GM13977 (cell line): ENCODE measurements around the gene ZFP3.
"Not testable (repeated sequence)": the region's sequence is repeated elsewhere in the genome, so short reads cannot be mapped to it uniquely, and the experiment has no call there.

Source experiments
- DNase-seq: peaks from one replicate; pipeline ENCODE4 v3.0.0; 2012; ENCODE audit warnings: low spot score
- in situ Hi-C: fragments of 300-500 bp; cut with MboI; formaldehyde crosslinking; loops from one replicate; pipeline ENCODE4 v1.12.0; 2022; ENCODE audit warnings: low sequenced_read_pairs, low pct_unique_long_range_greater_than_20kb, mixed read lengths, inconsistent platforms; ENCODE audit not compliant: unreplicated experiment
- TF ChIP-seq, protein P1 (sequence below): IDR thresholded peaks from 2 replicates; pipeline ENCODE4 v1.5.1; 2012; ENCODE audit warnings: mild to moderate bottlenecking, control low read depth; ENCODE audit not compliant: insufficient read depth; ENCODE audit errors: extremely low read depth, missing control alignments

Gene ZFP3

DNA sequence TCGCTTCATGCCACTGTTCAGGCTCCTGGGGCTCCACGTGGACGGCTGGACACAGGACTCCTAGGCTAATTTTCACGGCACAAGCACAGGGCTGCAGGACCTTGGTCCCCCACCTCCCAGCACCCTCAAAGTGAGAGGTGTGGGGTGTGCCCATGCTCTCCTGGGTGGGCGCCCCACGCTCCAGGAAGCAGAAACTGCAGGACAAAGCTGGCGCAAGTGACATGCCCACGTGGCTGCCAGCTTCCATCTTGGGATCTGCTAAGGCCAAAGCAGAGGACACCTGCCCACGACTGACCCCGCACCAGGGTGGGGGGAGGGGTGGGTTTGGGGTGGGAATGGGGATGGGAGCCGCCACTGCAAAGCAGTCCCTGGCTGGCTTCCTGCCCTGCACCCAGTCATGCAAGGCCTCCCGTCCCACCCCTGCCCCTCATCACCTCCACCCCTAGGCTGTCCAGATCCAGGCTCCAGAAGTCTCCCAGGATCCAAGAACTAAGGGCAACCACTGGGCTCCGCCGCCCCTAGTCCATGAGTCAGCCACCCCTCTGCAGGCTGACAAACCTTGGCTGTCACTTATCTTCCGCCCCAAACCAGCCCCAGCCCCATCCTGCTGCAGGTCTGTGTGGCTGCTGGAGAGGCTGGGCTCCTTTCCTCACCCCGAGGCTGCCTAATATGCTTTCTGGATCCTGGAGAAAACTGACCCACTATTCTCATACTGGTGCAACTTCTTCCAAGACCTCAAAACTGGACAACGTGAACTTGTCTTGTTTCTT lies 48.6 kb downstream of the ZFP3 start:
- TF ChIP-seq, protein P1, sequence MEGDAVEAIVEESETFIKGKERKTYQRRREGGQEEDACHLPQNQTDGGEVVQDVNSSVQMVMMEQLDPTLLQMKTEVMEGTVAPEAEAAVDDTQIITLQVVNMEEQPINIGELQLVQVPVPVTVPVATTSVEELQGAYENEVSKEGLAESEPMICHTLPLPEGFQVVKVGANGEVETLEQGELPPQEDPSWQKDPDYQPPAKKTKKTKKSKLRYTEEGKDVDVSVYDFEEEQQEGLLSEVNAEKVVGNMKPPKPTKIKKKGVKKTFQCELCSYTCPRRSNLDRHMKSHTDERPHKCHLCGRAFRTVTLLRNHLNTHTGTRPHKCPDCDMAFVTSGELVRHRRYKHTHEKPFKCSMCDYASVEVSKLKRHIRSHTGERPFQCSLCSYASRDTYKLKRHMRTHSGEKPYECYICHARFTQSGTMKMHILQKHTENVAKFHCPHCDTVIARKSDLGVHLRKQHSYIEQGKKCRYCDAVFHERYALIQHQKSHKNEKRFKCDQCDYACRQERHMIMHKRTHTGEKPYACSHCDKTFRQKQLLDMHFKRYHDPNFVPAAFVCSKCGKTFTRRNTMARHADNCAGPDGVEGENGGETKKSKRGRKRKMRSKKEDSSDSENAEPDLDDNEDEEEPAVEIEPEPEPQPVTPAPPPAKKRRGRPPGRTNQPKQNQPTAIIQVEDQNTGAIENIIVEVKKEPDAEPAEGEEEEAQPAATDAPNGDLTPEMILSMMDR = no peak
- no peak for DNase-seq
- in situ Hi-C loops = no loop called here

DNA sequence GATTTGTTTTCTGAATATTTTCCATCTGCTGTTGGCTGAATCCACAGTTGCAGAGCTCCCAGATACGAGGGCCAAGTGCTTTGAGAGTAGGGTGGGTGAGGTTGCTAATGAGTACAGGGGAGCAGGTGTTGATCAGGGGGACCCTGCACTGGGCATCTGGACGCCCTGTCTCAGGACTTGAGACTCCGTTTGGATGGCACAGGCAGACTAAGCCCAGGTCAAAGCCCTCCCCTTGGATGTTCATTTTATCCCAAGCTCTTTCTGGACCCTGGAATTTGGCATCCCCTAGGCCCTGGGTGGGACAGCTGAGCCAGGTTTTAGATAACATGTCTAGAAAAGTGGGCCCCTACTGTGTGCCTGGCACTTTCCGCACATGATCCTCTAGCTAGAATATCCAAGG lies 49.6 kb downstream of the ZFP3 start:
- no peak for DNase-seq
- TF ChIP-seq, protein P1 = no peak
- in situ Hi-C loops = no loop called here

DNA sequence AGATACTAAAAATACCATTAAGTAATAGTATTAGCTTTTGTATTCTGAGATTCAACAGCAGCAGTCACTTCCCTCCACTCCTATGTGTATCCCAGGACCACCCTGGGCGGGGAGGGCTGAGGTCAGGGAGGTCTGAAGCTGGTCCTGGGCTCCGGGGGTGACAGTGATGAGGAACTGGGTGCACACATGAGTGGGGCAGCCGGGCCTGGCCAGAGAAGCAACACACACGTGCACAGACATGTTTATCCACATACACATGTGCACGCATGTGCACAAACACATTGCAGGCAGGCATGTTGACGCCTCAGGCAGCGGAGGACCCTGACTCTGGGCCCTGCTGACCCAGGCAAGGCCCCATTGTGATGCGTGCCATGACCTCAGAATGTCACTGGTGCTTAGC lies 50.1 kb downstream of the ZFP3 start:
- DNase-seq, in situ Hi-C loops: not testable (repeated sequence)

DNA sequence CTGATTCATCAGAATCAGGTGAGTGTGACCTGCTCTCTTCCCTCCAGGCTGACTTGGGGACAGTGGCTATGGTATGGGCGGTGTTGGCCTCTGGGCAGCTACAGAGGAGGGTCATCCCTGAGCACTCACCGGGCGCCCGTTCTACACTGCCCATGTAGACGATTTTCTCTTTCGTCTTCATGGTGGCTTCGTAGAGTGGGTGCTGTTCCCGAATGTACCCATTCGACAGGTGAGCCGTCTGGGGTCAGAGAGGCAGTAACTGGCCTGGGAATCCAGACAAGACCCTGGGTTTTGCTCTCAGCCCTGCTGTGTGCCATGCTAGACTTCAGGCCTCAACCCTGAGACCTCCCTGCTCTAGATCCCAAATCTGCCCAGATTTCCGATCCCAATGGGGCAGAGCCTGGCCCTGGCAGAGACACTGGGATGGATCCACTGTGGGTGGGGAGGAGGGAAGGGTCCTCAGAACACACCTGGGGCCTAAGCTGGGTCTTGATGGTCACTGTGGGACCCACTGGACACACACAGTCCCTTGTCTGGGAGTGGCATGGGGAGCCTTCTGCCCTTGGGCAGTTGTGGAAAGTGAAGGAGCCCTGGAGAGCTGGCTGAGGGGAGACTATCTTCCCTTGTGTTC lies 50.8 kb downstream of the ZFP3 start:
- TF ChIP-seq, protein P1 = no peak
- DNase-seq = no peak
- in situ Hi-C loops = no loop called here

DNA sequence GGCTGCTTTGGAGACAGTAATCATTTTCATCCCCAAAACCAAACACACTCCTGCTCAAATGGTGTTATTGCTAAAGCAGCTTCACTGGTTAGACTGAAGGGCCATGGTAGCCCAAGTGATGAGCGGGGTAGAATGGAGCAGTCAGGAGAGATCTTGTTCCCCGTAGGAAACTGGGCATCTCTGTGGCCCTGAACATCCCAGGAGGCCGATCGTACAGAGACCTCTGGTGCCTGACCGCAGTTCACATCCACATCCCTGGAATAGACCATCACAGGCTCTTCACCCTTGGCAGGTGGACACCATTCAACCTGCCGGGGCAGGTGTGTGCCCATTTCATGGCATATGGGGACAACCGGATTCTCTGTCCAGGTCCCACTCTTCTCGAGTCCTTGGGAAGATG lies 51.5 kb downstream of the ZFP3 start:
- in situ Hi-C loops, DNase-seq: not testable (repeated sequence)

DNA sequence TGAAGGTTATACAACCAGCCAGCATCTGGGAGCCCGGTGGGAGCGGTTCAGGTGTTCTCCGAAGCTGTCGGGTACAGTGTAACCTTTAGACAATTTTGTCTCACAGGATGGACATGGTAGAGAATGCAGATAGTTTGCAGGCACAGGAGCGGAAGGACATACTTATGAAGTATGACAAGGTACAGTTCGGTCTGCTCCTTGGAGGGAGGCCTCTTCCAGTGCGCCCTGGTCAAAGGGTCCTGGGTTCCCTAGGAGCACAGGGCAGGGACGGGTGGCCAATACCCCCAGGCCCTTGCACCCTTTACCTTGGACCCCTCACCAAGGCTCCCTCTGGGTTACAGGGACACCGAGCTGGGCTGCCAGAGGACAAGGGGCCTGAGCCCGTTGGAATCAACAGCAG lies 52.0 kb downstream of the ZFP3 start:
- DNase-seq, in situ Hi-C loops: not testable (repeated sequence)

DNA sequence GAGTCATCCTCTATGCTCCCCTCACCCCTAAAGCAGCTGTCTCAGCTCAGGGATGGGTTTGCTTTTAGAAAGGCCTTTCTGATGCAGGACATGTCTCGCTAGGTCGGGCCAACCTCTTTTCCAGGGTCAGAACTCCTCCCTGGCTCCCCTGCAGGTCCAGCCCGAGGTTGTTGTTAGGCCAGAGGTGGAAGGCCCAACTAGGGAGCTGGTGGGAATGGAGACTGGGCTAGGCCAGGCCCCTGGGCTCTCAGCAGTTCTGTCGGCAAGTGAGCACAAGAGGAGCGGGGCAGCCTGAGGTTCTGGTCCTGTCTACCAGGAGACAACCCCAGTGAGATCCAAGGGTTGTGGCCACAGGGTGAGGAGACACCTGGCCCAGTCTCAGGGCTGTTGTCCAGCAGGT lies 52.4 kb downstream of the ZFP3 start:
- DNase-seq, in situ Hi-C loops: not testable (repeated sequence)

DNA sequence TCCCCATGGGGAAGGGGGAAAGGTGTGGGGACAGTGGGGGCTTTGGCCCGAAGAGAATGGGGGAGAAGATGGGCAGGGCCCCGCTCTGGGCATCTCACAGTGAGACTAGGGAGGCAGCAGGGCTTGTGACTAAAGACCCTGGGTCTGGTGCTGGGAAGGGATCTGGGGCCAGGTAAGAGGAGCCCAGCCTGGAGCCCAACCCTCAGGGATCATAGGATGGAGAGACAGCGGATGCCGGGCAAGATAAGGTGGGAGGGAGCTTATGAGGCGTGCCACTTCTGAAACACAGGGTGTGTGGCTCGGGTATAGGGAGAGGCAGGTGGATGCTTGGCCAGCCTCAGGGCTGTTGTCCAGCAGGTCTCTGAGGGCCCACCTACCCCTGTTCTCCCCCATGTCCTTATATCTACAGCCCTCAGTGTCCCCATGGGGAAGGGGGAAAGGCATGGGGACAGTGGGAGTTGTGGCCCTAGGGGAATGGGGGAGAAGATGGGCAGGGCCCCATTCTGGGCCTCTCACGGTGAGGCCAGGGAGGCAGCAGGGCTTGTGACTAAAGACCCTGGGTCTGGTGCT lies 53.0 kb downstream of the ZFP3 start:
- TF ChIP-seq, protein P1 = no peak
- DNase-seq = no peak
- in situ Hi-C loops = no loop called here

DNA sequence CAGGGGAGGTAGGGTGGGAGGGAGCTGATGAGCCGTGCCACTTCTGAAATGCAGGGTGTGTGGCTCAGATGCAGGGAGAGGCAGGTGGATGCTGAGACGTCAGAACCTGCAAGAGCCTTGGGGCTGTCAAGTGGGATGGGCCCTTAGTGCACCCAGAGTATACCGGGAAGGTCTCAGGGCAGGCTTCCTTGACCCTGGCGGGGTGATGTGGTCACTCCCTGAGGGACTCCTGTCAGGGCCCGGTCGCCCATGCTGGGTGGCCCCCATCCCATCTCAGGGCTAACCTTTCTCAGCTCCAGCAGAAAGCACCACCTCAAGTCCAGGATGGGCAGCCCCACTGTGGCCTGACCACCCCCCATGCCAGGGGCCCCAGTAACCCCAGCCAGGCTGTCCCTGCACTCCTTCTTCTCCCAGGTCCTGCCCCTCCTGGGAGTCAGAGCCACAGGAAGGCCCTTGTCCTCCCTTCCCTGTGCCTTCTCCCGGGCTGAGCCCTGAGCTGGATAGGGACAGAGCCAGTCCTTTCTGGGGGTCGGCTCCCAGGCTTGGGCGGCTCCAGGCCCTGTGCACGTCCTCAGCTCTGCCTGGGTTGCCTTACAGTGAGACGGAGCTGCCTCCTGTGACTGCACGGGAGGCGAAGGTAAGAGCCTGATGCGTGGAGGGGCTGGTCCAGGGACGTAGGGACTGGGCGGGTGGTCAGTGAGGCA lies 53.7 kb downstream of the ZFP3 start:
- in situ Hi-C loops, DNase-seq: not testable (repeated sequence)

DNA sequence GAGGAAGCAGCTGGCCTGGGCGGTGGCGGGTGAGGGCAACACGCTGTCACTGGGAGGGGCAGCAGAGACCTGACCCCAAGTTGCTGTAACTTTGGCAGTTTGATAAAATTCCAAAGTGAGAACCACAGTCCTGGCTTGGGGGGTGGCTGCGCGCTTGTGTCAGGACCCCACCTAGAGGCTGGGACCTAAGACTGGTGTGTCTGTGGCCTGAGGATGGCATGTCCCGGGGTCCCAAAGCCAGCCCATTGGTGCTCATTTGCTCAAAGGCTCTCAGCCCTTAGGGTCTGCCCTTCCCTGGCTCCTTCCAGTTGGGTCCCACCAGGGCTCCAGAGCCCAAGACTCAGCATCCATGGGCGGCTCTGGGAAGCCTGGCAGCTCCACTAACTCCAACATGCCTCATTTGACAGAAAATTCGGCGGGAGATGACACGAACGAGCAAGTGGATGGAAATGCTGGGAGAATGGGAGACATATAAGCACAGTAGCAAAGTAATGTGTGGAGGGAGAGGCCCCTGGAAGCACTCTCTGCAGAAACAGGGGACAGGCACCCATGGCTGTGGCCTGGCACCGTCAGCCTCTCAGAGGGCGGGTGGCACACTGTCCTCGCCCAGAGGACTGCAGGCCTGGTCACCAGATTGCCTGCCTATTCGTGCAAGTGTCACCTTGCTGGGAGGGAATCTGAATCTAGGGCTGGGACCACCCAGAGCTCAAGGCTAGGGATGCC lies 54.4 kb downstream of the ZFP3 start:
- in situ Hi-C loops, DNase-seq: not testable (repeated sequence)
